Left ventricle myocardium inferior (tissue), 1 donor: ENCODE measurements around the gene UBB. TPM values are rescaled to one million over a fixed set of nuclear protein-coding genes. Genes with fewer than 3 reads are reported as not detected.
"Not testable (repeated sequence)": the region's sequence is repeated elsewhere in the genome, so short reads cannot be mapped to it uniquely, and the experiment has no call there.

Experiments used
- DNase-seq: peaks from one replicate; pipeline ENCODE4 v3.0.0-alpha.2; 2020
- H3K27ac ChIP-seq: fragments of 200-600 bp; replicated peaks from 2 replicates; pipeline ENCODE4 v1.8.0; 2021
- H3K27me3 ChIP-seq: fragments of 200-600 bp; 2 replicates; pipeline ENCODE4 v1.8.0; 2021; ENCODE audit warnings: low read depth
- H3K36me3 ChIP-seq: fragments of 200-600 bp; 2 replicates; pipeline ENCODE4 v1.8.0; 2021
- H3K4me1 ChIP-seq: fragments of 200-600 bp; 2 replicates; pipeline ENCODE4 v1.8.0; 2021
- H3K4me3 ChIP-seq: fragments of 200-600 bp; 2 replicates; pipeline ENCODE4 v1.8.0; 2021; ENCODE audit warnings: mild to moderate bottlenecking, moderate library complexity
- H3K9me3 ChIP-seq: fragments of 200-600 bp; replicated peaks from 2 replicates; pipeline ENCODE4 v1.8.0; 2021
- CTCF ChIP-seq: fragments of 200-600 bp; IDR thresholded peaks from 2 replicates; pipeline ENCODE4 v1.8.0; 2021; ENCODE audit warnings: antibody characterized with exemption, mild to moderate bottlenecking, borderline replicate concordance
- intact Hi-C: fragments of 100-400 bp; cut with micrococcal nuclease; formaldehyde crosslinking; loops from one replicate; pipeline ENCODE4 v1.11.0; 2022
- total RNA-seq: library from RNA; stranded (reverse); fragmentation: NEBNext Ultra II Directional; extraction: Animal tissue kit (Norgen Biotek cat#: 25700); gene quantifications from one replicate; pipeline ENCODE4 v1.2.1, GENCODE V29; 2021
- donor health status: DM: no; HTN: yes; CAD: no; lungs with severe emphysema.

UBB gene
- total RNA-seq, 1 donor from 2014 or later: 1,605 TPM

DNA sequence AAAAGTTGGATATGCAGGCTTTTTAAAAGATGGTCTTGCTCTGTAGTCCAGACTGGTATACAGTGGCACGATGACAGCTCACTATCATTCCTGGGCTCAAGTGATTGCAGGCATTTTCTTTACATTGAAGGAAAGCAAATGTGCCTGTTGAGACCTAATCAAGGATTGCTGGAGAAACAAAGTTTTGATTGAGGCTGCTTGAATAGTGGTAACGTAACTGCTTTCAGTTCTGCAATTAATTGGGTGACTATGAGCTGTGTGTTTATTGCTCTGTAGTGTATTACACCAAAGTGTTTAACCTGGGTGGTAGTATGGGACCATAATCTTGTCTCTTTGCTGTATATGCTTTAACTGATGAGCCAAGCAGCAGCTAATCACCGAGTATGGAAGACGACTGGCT lies 2.3 kb downstream of the UBB start:
- intact Hi-C loops: loop anchor here (10.0 kb wide), 2 partner anchors 62 to 142 kb away; no protein-coding TSS in a partner anchor
- H3K27ac ChIP-seq: no peak overlapping the region
- H3K4me1 ChIP-seq: peaks cover 63% of the 10 kb centered on the region

DNA sequence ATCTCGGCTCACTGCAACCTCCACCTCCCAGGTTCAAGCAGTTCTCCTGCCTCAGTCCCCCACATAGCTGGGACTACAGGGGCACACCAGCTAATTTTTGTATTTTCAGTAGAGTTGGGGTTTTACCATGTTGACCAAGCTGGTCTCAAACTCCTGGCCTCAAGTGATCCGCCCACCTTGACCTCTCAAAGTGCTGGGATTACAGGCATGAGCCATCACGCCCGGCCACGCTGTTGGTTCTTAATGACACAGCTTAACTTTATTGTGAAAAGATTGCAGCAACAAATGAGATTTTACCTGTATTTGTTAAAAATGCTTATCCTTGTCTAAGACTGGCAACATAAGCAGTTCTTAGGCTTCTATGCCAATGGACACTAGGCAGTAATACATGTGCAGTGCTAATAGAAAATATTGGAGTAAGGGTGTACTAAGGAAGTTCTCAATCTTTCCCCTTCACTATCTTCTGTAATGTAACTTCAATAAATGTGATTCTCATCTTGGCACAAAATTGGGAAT lies 2.9 kb downstream of the UBB start:
- DNase-seq: no peak
- Histone ChIP-seq H3K4me3 (peak overlapping the region; percentile 74), H3K27me3 (no peaks in the 10 kb centered on the region), H3K27ac (no peak overlapping the region), H3K36me3 (peaks cover 21% of the 10 kb centered on the region), H3K9me3 (no peaks in the 10 kb centered on the region), H3K4me1 (peaks cover 63% of the 10 kb centered on the region)
- TF ChIP-seq CTCF: no peak
- intact Hi-C loops: loop anchor here (10.0 kb wide), 2 partner anchors 61 to 141 kb away; no protein-coding TSS in a partner anchor

More for the DNA sequence above, 2.3 kb downstream of the UBB start:
- H3K36me3 ChIP-seq: peaks cover 21% of the 10 kb centered on the region
- no peaks in the 10 kb centered on the region for H3K27me3 ChIP-seq
- no peaks in the 10 kb centered on the region for H3K9me3 ChIP-seq
- DNase-seq: no peak
- peak overlapping the region; percentile 74 for H3K4me3 ChIP-seq
- no peak for TF ChIP-seq CTCF

GRCh38 chr17:16384557-16384956 lies 3.7 kb downstream of the UBB start:
- H3K27me3 ChIP-seq: no peaks in the 10 kb centered on the region
- H3K4me3 ChIP-seq: no peak overlapping the region
- intact Hi-C loops: loop anchor here (10.0 kb wide), 2 partner anchors 60 to 140 kb away; no protein-coding TSS in a partner anchor
- no peak overlapping the region for H3K27ac ChIP-seq
- H3K9me3 ChIP-seq: no peaks in the 10 kb centered on the region
- TF ChIP-seq CTCF: no peak
- H3K4me1 ChIP-seq: peaks cover 63% of the 10 kb centered on the region
- H3K36me3 ChIP-seq: peaks cover 21% of the 10 kb centered on the region
- no peak for DNase-seq

- not testable (repeated sequence) for DNase-seq, H3K27me3 ChIP-seq, H3K9me3 ChIP-seq
- Histone ChIP-seq H3K27ac (peak overlapping the region; percentile 50), H3K4me1 (peaks cover 58% of the 10 kb centered on the region), H3K36me3 (peaks cover 21% of the 10 kb centered on the region), H3K4me3 (peak overlapping the region; percentile 71)
- intact Hi-C loops: loop anchor here (10.0 kb wide), 2 partner anchors 59 to 139 kb away; no protein-coding TSS in a partner anchor
These were observed 5.2 kb downstream of the UBB start for GRCh38 chr17:16386126-16386507.

DNA sequence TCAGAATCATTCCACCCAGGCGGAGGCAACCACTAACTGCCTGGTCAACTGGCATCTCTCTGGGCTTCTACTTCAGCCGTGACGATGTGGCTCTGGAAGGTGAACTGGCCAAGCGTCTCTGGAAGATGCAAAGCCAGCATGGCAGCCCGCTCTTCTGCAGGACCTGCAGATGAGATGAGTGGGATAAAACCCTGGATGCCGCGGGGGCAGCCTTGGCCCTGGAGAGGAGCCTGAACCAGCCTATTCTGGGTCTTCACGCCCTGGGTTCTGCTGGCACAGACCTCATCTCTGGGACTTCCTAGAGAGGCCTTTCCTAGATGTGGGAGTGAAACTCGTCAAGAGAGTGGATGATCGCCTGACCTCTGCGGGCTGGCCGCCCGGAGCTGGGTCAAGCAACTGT lies 10.6 kb downstream of the UBB start:
- no peak for DNase-seq
- no peaks in the 10 kb centered on the region for H3K9me3 ChIP-seq
- intact Hi-C loops: no loop called here
- H3K27me3 ChIP-seq: no peaks in the 10 kb centered on the region
- H3K4me3 ChIP-seq: no peak overlapping the region
- H3K36me3 ChIP-seq: no peaks in the 10 kb centered on the region
- H3K27ac ChIP-seq: no peak overlapping the region
- TF ChIP-seq CTCF: no peak
- peaks cover 18% of the 10 kb centered on the region for H3K4me1 ChIP-seq

GRCh38 chr17:16392491-16392890 lies 11.6 kb downstream of the UBB start:
- H3K9me3 ChIP-seq, intact Hi-C loops, H3K36me3 ChIP-seq, H3K27me3 ChIP-seq, H3K4me3 ChIP-seq, DNase-seq, H3K27ac ChIP-seq: not testable (repeated sequence)
- H3K4me1 ChIP-seq: peaks cover 18% of the 10 kb centered on the region

DNA sequence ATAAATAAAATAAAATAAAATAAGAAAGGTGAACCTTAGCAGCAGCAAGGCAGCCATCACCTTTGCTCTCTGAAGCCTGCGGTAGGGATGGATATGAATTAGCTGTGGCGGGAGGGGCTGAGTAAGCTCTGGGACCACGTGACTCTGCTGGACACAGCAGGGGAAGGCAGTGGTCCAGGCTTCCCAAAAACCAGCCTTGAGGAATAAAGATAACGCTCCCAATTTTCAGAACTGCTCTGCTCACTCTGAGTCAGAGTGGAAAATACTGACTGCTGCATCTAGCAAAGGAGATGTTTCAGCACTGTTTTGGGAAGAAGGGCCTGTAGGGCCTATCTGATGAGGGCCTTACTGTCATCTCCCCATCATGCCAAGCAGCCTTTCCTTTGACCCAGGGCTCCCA lies 15.0 kb downstream of the UBB start:
- peaks cover 18% of the 10 kb centered on the region for H3K4me1 ChIP-seq
- H3K9me3 ChIP-seq, DNase-seq, H3K4me3 ChIP-seq, intact Hi-C loops, H3K27me3 ChIP-seq, H3K36me3 ChIP-seq: not testable (repeated sequence)
- H3K27ac ChIP-seq: peak overlapping the region; percentile 73

GRCh38 chr17:16396693-16397092 lies 15.8 kb downstream of the UBB start:
- H3K9me3 ChIP-seq, H3K36me3 ChIP-seq, intact Hi-C loops, DNase-seq, H3K4me3 ChIP-seq, H3K27me3 ChIP-seq: not testable (repeated sequence)
- peaks cover 18% of the 10 kb centered on the region for H3K4me1 ChIP-seq
- peak overlapping the region; percentile 73 for H3K27ac ChIP-seq
